HepG2 (cell line): ENCODE results near the gene NRN1L. TPM values are rescaled to one million over a fixed set of nuclear protein-coding genes. Genes with fewer than 3 reads are reported as not detected.
A peak's percentile ranks its signal among the peaks of the same experiment; 100 is the strongest.

Experiments used
- ATAC-seq: fragments of 200-7000 bp; cut with Tn5 transposase; 3 replicates; pipeline ENCODE4 v1.9.1; 2020; ENCODE audit warnings: mild to moderate bottlenecking, moderate library complexity
- Bru-seq: library from RNA; stranded (reverse); fragments of 400-500 nt; gene quantifications from one replicate; lab custom pipeline; 2021; lab: Mats Ljungman, UMichigan
- BruChase-seq, 2 experiments: library from RNA; stranded (reverse); fragments of 400-500 nt; gene quantifications; one replicate each; lab custom pipeline; 2021; lab: Mats Ljungman, UMichigan
- BruUV-seq: library from RNA; stranded (reverse); fragments of 400-500 nt; replicated peaks from 2 replicates; lab custom pipeline; 2021; lab: Mats Ljungman, UMichigan
- CTCF ChIA-PET: fragments of 300-600 bp; formaldehyde crosslinking; extraction: SDS; loops from one replicate; lab custom pipeline; 2021; ENCODE audit warnings: low total read pairs, inconsistent platforms, low intra/inter-chr PET ratio; lab: Yijun Ruan, JAX
- POLR2A ChIA-PET: fragments of 350-600 bp; sonication (Branson Sonifier 250); formaldehyde crosslinking; loops from one replicate; lab custom pipeline; 2020; ENCODE audit warnings: antibody characterized with exemption, inconsistent platforms; lab: Yijun Ruan, JAX
- DNase-seq: peaks from one replicate; pipeline ENCODE4 v3.0.0-alpha.2; 2015; ENCODE audit warnings: low spot score
- FAIRE-seq: peaks from 3 replicates; lab custom pipeline; 2011; peaks lifted over from hg19 to GRCh38; lab: Jason Lieb, UNC
- H2AFZ ChIP-seq: one replicate; pipeline ENCODE4 v1.6.1; 2011; ENCODE audit warnings: low read length, inconsistent platforms
- H3K27ac ChIP-seq: fragments of 300-600 bp; 3 replicates; pipeline ENCODE4 v1.8.0; 2011; ENCODE audit warnings: mixed run types, mild to moderate bottlenecking, mixed read lengths, low read length, inconsistent platforms; ENCODE audit not compliant: insufficient read depth; ENCODE audit errors: extremely low read length
- H3K27me3 ChIP-seq, 2 experiments: fragments of 200-600 bp in 1 of 2; 2 replicates in 1 of 2; 3 replicates in 1 of 2; pipeline versions ENCODE4 v1.6.0 to v1.8.0; 2011; ENCODE audit warnings: low read length in 2 of 2, mild to moderate bottlenecking in 2 of 2, moderate library complexity in 2 of 2, inconsistent platforms in 1 of 2; ENCODE audit not compliant: insufficient read depth in 2 of 2, control insufficient read depth in 1 of 2
- H3K36me3 ChIP-seq, 2 experiments: fragments of 200-600 bp in 1 of 2; replicated peaks in 1 of 2; 2 replicates in 1 of 2; 3 replicates in 1 of 2; pipeline versions ENCODE4 v1.5.1 to v1.8.0; 2011; ENCODE audit warnings: low read length in 2 of 2, inconsistent platforms in 1 of 2; ENCODE audit not compliant: insufficient read depth in 2 of 2, control insufficient read depth in 1 of 2
- H3K4me1 ChIP-seq: 2 replicates; pipeline ENCODE4 v1.5.1; 2012; ENCODE audit warnings: low read length, inconsistent platforms; ENCODE audit not compliant: insufficient read depth
- H3K4me2 ChIP-seq: 2 replicates; pipeline ENCODE4 v1.6.0; 2011; ENCODE audit warnings: low read depth, low read length, inconsistent platforms
- H3K4me3 ChIP-seq, 3 experiments: fragments of 200-600 bp in 1 of 3; sonication (generic), shearing (Covaris generic) in 1 of 3; replicated peaks in 1 of 3; 2 replicates each; pipeline ENCODE4 v1.5.1; 2011 to 2016; ENCODE audit warnings: low read length in 3 of 3, inconsistent platforms in 2 of 3, low read depth in 2 of 3, mild to moderate bottlenecking in 2 of 3, control low read depth in 1 of 3, mixed read lengths in 1 of 3; ENCODE audit not compliant: insufficient read depth in 1 of 3
- H3K79me2 ChIP-seq: one replicate; pipeline ENCODE4 v1.6.1; 2011; ENCODE audit warnings: low read length, inconsistent platforms; ENCODE audit not compliant: insufficient read depth
- H3K9ac ChIP-seq: 2 replicates; pipeline ENCODE4 v1.6.0; 2011; ENCODE audit warnings: mild to moderate bottlenecking, low read depth, low read length, inconsistent platforms; ENCODE audit not compliant: insufficient read depth
- H3K9me3 ChIP-seq: 2 replicates; pipeline ENCODE4 v1.5.1; 2012; ENCODE audit warnings: mild to moderate bottlenecking, low read length
- H4K20me1 ChIP-seq: 2 replicates; pipeline ENCODE4 v1.6.0; 2011; ENCODE audit warnings: inconsistent platforms, mild to moderate bottlenecking, low read length, moderate library complexity; ENCODE audit not compliant: insufficient read depth
- AGO2 ChIP-seq: fragments of 200-400 bp; formaldehyde crosslinking; optimal IDR thresholded peaks from 2 replicates; pipeline ENCODE3; 2017; ENCODE audit warnings: mild to moderate bottlenecking, low read depth, low read length, moderate library complexity
- HNRNPLL ChIP-seq: fragments of 200-400 bp; formaldehyde crosslinking; IDR thresholded peaks from 2 replicates; pipeline ENCODE4 v1.6.1; 2017; ENCODE audit warnings: mild to moderate bottlenecking, low read depth, low read length; ENCODE audit not compliant: poor library complexity, severe bottlenecking
- MTA3 ChIP-seq: sonication (generic); formaldehyde crosslinking; IDR thresholded peaks from 2 replicates; pipeline ENCODE4 v1.4.0; 2020; ENCODE audit warnings: missing genetic modification reagents
- NFYB ChIP-seq: sonication (generic); formaldehyde crosslinking; IDR thresholded peaks from 2 replicates; pipeline ENCODE4 v1.4.0; 2020; ENCODE audit warnings: missing genetic modification reagents
- RBFOX2 ChIP-seq: fragments of 200-400 bp; formaldehyde crosslinking; IDR thresholded peaks from 2 replicates; pipeline ENCODE4 v1.6.1; 2017; ENCODE audit warnings: low read depth, mild to moderate bottlenecking, low read length
- RBM22 ChIP-seq: fragments of 200-400 bp; formaldehyde crosslinking; optimal IDR thresholded peaks from 2 replicates; pipeline ENCODE3; 2017; ENCODE audit warnings: mild to moderate bottlenecking, low read length, moderate library complexity
- ZBTB33 ChIP-seq: sonication (generic); formaldehyde crosslinking; IDR thresholded peaks from 2 replicates; pipeline ENCODE4 v1.4.0; 2020; ENCODE audit warnings: missing genetic modification reagents
- ZFP62 ChIP-seq: sonication (generic); formaldehyde crosslinking; IDR thresholded peaks from 2 replicates; pipeline ENCODE4 v1.4.0; 2020; ENCODE audit warnings: missing genetic modification reagents
- ZNF768 ChIP-seq: sonication (generic); formaldehyde crosslinking; IDR thresholded peaks from 2 replicates; pipeline ENCODE4 v1.4.0; 2020; ENCODE audit warnings: missing genetic modification reagents
- WGBS: methylation state at CpG from one replicate; pipeline ENCODE4 v1.1.6; 2017; ENCODE audit warnings: low lambda C conversion rate; 5-methylcytosine and 5-hydroxymethylcytosine counted together
- in situ Hi-C: cut with HindIII; loops from 2 replicates; pipeline ENCODE4 v1.10.0; 2017; ENCODE audit warnings: low pct_unique_long_range_greater_than_20kb; ENCODE audit not compliant: extremely low pct_ligation_motif_present
- intact Hi-C: fragments of 100-400 bp; cut with micrococcal nuclease; formaldehyde crosslinking; loops from one replicate; pipeline ENCODE4 v1.10.0; 2022; ENCODE audit not compliant: unreplicated experiment
- long read RNA-seq, 2 experiments: library from RNA in 1 of 2; library from polyadenylated mRNA in 1 of 2; stranded (forward) in 1 of 2; unstranded in 1 of 2; transcript quantifications; one replicate each; pipeline ENCODE4 v2.0.0, GENCODE V29; 2019 to 2022
- polyA minus RNA-seq, 3 experiments: library from RNA; depleted of rRNA, polyadenylated mRNA; stranded (reverse); fragments of >200 nt; gene quantifications; 2 replicates each; pipeline ENCODE4 v1.2.3, GENCODE V29; 2011; ENCODE audit warnings: low replicate concordance in 1 of 3
- polyA plus RNA-seq, 8 experiments: library from polyadenylated mRNA; depleted of rRNA in 3 of 8; stranded (reverse) in 7 of 8; unstranded in 1 of 8; fragments of >200 nt; fragmentation: Illumina TruSeq in 4 of 8; extraction: Trizol in 4 of 8; gene quantifications; 2 replicates each; pipeline versions ENCODE4 v1.2.1 to v1.2.3, GENCODE V29; 2011 to 2016; ENCODE audit warnings: low read depth in 4 of 8, missing spikeins in 1 of 8, mixed read lengths in 1 of 8; ENCODE audit not compliant: insufficient read depth in 1 of 8
- total RNA-seq, 5 experiments: library from RNA; depleted of rRNA; stranded (reverse); fragments of >200 nt; fragmentation: Illumina TruSeq; extraction: Trizol; gene quantifications; 2 replicates each; pipeline ENCODE4 v1.2.3, GENCODE V29; 2016; ENCODE audit warnings: low read depth in 1 of 5

NRN1L gene
- total RNA-seq (2016; rRNA removed; fragmentation: Illumina TruSeq; extraction: Trizol) (0.53 TPM in 1 of 2 replicates, not detected in the other), polyA plus RNA-seq (2011; rRNA removed) (1.2 and 1.3 TPM in 2 replicates), polyA minus RNA-seq (2011; rRNA and poly(A)+ RNA removed; ENCODE audit: low replicate concordance) (0.86 TPM in 1 of 2 replicates, not detected in the other), Bru-seq, nascent RNA (percentile 40 among the genes with signal in this experiment), BruChase-seq, experiment 1, labeled RNA remaining after a 6-hour chase (percentile 45 among the genes with signal in this experiment), BruChase-seq, experiment 2, labeled RNA remaining after a 2-hour chase (percentile 35 among the genes with signal in this experiment)
- not detected in 2 replicates for total RNA-seq (2016; cell fraction: cytosol; rRNA removed; fragmentation: Illumina TruSeq; extraction: Trizol; ENCODE audit: low read depth)
- total RNA-seq (2016; cell fraction: insoluble cytoplasmic fraction; rRNA removed; fragmentation: Illumina TruSeq; extraction: Trizol), result 0.24 TPM in 1 of 2 replicates, not detected in the other
- total RNA-seq (2016; cell fraction: membrane; rRNA removed; fragmentation: Illumina TruSeq; extraction: Trizol), result 0.38 TPM in 1 of 2 replicates, not detected in the other
- not detected in 2 replicates for total RNA-seq (2016; cell fraction: nucleus; rRNA removed; fragmentation: Illumina TruSeq; extraction: Trizol)
- polyA plus RNA-seq (2011; cell fraction: cytosol; rRNA removed), result 0.33 and 0.93 TPM in 2 replicates
- 11.7 and 16.3 TPM in 2 replicates for polyA plus RNA-seq (2011; cell fraction: nucleus; rRNA removed)
- 0.90 and 2.0 TPM in 2 replicates for polyA plus RNA-seq (2012)
- 0.19 TPM in 1 of 2 replicates, not detected in the other for polyA plus RNA-seq (2016; cell fraction: cytosol; fragmentation: Illumina TruSeq; extraction: Trizol; ENCODE audit: low read depth)
- polyA plus RNA-seq (2016; cell fraction: insoluble cytoplasmic fraction; fragmentation: Illumina TruSeq; extraction: Trizol; ENCODE audit: low read depth), result not detected in 2 replicates
- polyA plus RNA-seq (2016; cell fraction: membrane; fragmentation: Illumina TruSeq; extraction: Trizol; ENCODE audit: low read depth), result not detected in 2 replicates
- 1.4 and 1.9 TPM in 2 replicates for polyA plus RNA-seq (2016; cell fraction: nucleus; fragmentation: Illumina TruSeq; extraction: Trizol; ENCODE audit: insufficient read depth, low read depth)
- not detected in 2 replicates for polyA minus RNA-seq (2011; cell fraction: cytosol; rRNA and poly(A)+ RNA removed)
- not detected in 2 replicates for polyA minus RNA-seq (2011; cell fraction: nucleus; rRNA and poly(A)+ RNA removed)
- long read RNA-seq, experiment 1, result 0 reads
- long read RNA-seq, experiment 2, result 0 reads

- CTCF ChIA-PET, result interaction anchor here (1.4 to 5.3 kb wide), 4 partner anchors 43 to 212 kb away, joined by 4 to 63 read pairs (median 11); no protein-coding TSS in a partner anchor
- Histone ChIP-seq H3K79me2 (no peaks in the 10 kb centered on the region), H2AFZ (no peak within 1 kb of the TSS), H3K9me3 (no peaks in the 10 kb centered on the region), H4K20me1 (no peaks in the 10 kb centered on the region), H3K4me1 (peaks cover 31% of the 10 kb centered on the region), H3K4me2 (no peak within 1 kb of the TSS), H3K27ac (peak within 1 kb of the TSS; percentile 36)
- DNase-seq (no peak), FAIRE-seq (no peak), ATAC-seq (no peak)
- WGBS, result 99% methylated on average over 20 of the region's 22 CpGs
- intact Hi-C loops, result loop anchor here (5.0 kb wide), 1 partner anchor 158 kb away; no protein-coding TSS in a partner anchor
- TF ChIP-seq NFYB (peak; percentile 33; the same call in 1 of the 2 replicates), ZFP62 (no peak), ZNF768 (CRISPR knock-in tag) (peak; percentile 42; the same call in 1 of the 2 replicates), AGO2 (peak; percentile 92), RBM22 (peak; percentile 31), ZBTB33 (CRISPR knock-in tag) (peak; percentile 43; the same call in 1 of the 2 replicates), RBFOX2 (peak; percentile 59), MTA3 (no peak), HNRNPLL (peak; percentile 33)
- TF ChIP-seq, all 625 proteins: peak for 7
- no TSS peak for BruUV-seq
- Histone ChIP-seq H3K27me3 (no peaks in the 10 kb centered on the region), H3K9ac (no peak within 1 kb of the TSS), H3K4me3 (no peak within 1 kb of the TSS), H3K36me3 (peaks cover 33 to 58% of the 10 kb centered on the region in 2 experiments)
- POLR2A ChIA-PET, result interaction anchor here (1.2 to 3.3 kb wide), 5 partner anchors 8 to 82 kb away, joined by 3 to 22 read pairs (median 9); partner anchors contain the start of genes LCAT, PSKH1 and PSMB10
- in situ Hi-C loops, result loop anchor here (5.0 to 10.0 kb wide), 2 partner anchors 43 to 160 kb away; no protein-coding TSS in a partner anchor
These were observed at the start of gene NRN1L for GRCh38 chr16:67884684-67885083. Gene NRN1L (plus strand): TSS chr16:67884885. CDS start chr16:67884904, 19 bp downstream.
